T-helper 1 cell treated with Interleukin-12 subunit alpha and Interleukin-12 subunit beta and Interleukin-4 antibody, amounts not matched to agents 30 μg/mL and 1 μg/mL, for 36 hours (primary cell): ENCODE results near the gene FOXP4.

Experiments
- H3K27ac Mint-ChIP-seq: one replicate; pipeline ENCODE4 v1.8.0; 2021; ENCODE audit warnings: mild to moderate bottlenecking, mixed read lengths
- H3K27me3 Mint-ChIP-seq: one replicate; pipeline ENCODE4 v1.8.0; 2021; ENCODE audit warnings: low read depth, mixed read lengths
- H3K36me3 Mint-ChIP-seq: one replicate; pipeline ENCODE4 v1.8.0; 2021; ENCODE audit warnings: low read depth, mixed read lengths
- H3K4me1 Mint-ChIP-seq: one replicate; pipeline ENCODE4 v1.8.0; 2021; ENCODE audit warnings: low read depth, mixed read lengths
- H3K4me3 Mint-ChIP-seq: one replicate; pipeline ENCODE4 v1.8.0; 2021; ENCODE audit warnings: mild to moderate bottlenecking, moderate library complexity, mixed read lengths
- H3K9me3 Mint-ChIP-seq: one replicate; pipeline ENCODE4 v1.8.0; 2021; ENCODE audit warnings: mixed read lengths

FOXP4 gene

GRCh38 chr6:41645007-41645618 is 98.9 kb downstream of the FOXP4 start:
- Mint-ChIP-seq H3K27me3 (peaks cover 27% of the 10 kb centered on the region), H3K36me3 (no peaks in the 10 kb centered on the region), H3K27ac (no peak overlapping the region), H3K9me3 (no peaks in the 10 kb centered on the region), H3K4me3 (no peak overlapping the region), H3K4me1 (no peaks in the 10 kb centered on the region)

GRCh38 chr6:41646026-41646795 is 100.0 kb downstream of the FOXP4 start:
- no peaks in the 10 kb centered on the region for H3K9me3 Mint-ChIP-seq
- no peak overlapping the region for H3K27ac Mint-ChIP-seq
- no peaks in the 10 kb centered on the region for H3K36me3 Mint-ChIP-seq
- peaks cover 17% of the 10 kb centered on the region for H3K27me3 Mint-ChIP-seq
- H3K4me3 Mint-ChIP-seq = no peak overlapping the region
- no peaks in the 10 kb centered on the region for H3K4me1 Mint-ChIP-seq

- Mint-ChIP-seq H3K27me3 (peaks cover 9% of the 10 kb centered on the region), H3K4me3 (no peak overlapping the region), H3K36me3 (no peaks in the 10 kb centered on the region), H3K27ac (no peak overlapping the region), H3K4me1 (no peaks in the 10 kb centered on the region), H3K9me3 (no peaks in the 10 kb centered on the region)
Measured at GRCh38 chr6:41647061-41647511, 100.9 kb downstream of the FOXP4 start.

- Mint-ChIP-seq H3K36me3 (no peaks in the 10 kb centered on the region), H3K9me3 (no peaks in the 10 kb centered on the region), H3K27me3 (peaks cover 3% of the 10 kb centered on the region), H3K27ac (no peak overlapping the region), H3K4me1 (no peaks in the 10 kb centered on the region), H3K4me3 (no peak overlapping the region)
Measured at GRCh38 chr6:41648070-41648585, 101.9 kb downstream of the FOXP4 start.

- H3K36me3 Mint-ChIP-seq = no peaks in the 10 kb centered on the region
- H3K9me3 Mint-ChIP-seq = no peaks in the 10 kb centered on the region
- H3K4me1 Mint-ChIP-seq = no peaks in the 10 kb centered on the region
- peaks cover 3% of the 10 kb centered on the region for H3K27me3 Mint-ChIP-seq
- no peak overlapping the region for H3K27ac Mint-ChIP-seq
- no peak overlapping the region for H3K4me3 Mint-ChIP-seq
Measured at GRCh38 chr6:41648921-41649320, 102.7 kb downstream of the FOXP4 start.

- H3K27me3 Mint-ChIP-seq = peaks cover 2% of the 10 kb centered on the region
Measured at GRCh38 chr6:41649596-41649995, 103.4 kb downstream of the FOXP4 start.

GRCh38 chr6:41650120-41650519 is 103.9 kb downstream of the FOXP4 start:
- Mint-ChIP-seq H3K27ac (no peak overlapping the region), H3K27me3 (peaks cover 3% of the 10 kb centered on the region), H3K36me3 (no peaks in the 10 kb centered on the region), H3K4me3 (no peak overlapping the region), H3K4me1 (no peaks in the 10 kb centered on the region), H3K9me3 (no peaks in the 10 kb centered on the region)

More at GRCh38 chr6:41649596-41649995, 103.4 kb downstream of the FOXP4 start:
- Mint-ChIP-seq H3K9me3 (no peaks in the 10 kb centered on the region), H3K27ac (no peak overlapping the region), H3K4me1 (no peaks in the 10 kb centered on the region), H3K4me3 (no peak overlapping the region), H3K36me3 (no peaks in the 10 kb centered on the region)

- Mint-ChIP-seq H3K9me3 (no peaks in the 10 kb centered on the region), H3K36me3 (no peaks in the 10 kb centered on the region), H3K27ac (no peak overlapping the region), H3K4me1 (peaks cover 3% of the 10 kb centered on the region), H3K4me3 (no peak overlapping the region), H3K27me3 (peaks cover 5% of the 10 kb centered on the region)
Measured at GRCh38 chr6:41651246-41651961, 105.2 kb downstream of the FOXP4 start.
